Keratinocyte (primary cell): ENCODE measurements around the gene GLI2. TPM values are rescaled to one million over a fixed set of nuclear protein-coding genes. Genes with fewer than 3 reads are reported as not detected.

Experiments
- DNase-seq: peaks from one replicate; pipeline ENCODE4 v3.0.0-alpha.2; 2011; ENCODE audit warnings: low read depth, missing footprints, low spot score
- FAIRE-seq: peaks from 2 replicates; lab custom pipeline; 2011; peaks lifted over from hg19 to GRCh38; lab: Jason Lieb, UNC
- H2AFZ ChIP-seq: 2 replicates; pipeline ENCODE4 v1.6.0; 2012; ENCODE audit warnings: low read length, control low read depth, inconsistent platforms; ENCODE audit not compliant: control insufficient read depth
- H3K27ac ChIP-seq: 2 replicates; pipeline ENCODE4 v1.5.1; 2011; ENCODE audit warnings: low read length; ENCODE audit not compliant: control insufficient read depth, insufficient read depth
- H3K27me3 ChIP-seq: 3 replicates; pipeline ENCODE4 v1.6.0; 2011; ENCODE audit warnings: low read length; ENCODE audit not compliant: control insufficient read depth, insufficient read depth; ENCODE audit errors: extremely low read depth
- H3K36me3 ChIP-seq, 2 experiments: 2 replicates in 1 of 2; 3 replicates in 1 of 2; pipeline ENCODE4 v1.5.1; 2011; ENCODE audit warnings: low read length in 2 of 2, mild to moderate bottlenecking in 1 of 2; ENCODE audit not compliant: control insufficient read depth in 2 of 2, insufficient read depth in 2 of 2; ENCODE audit errors: extremely low read depth in 1 of 2
- H3K4me1 ChIP-seq: 3 replicates; pipeline ENCODE4 v1.5.1; 2011; ENCODE audit warnings: low read length; ENCODE audit not compliant: control insufficient read depth, insufficient read depth; ENCODE audit errors: extremely low read depth
- H3K4me2 ChIP-seq: 3 replicates; pipeline ENCODE4 v1.6.0; 2011; ENCODE audit warnings: low read depth, low read length; ENCODE audit not compliant: control insufficient read depth, insufficient read depth; ENCODE audit errors: extremely low read depth
- H3K4me3 ChIP-seq, 3 experiments: fragments of 200-600 bp in 1 of 3; sonication (generic) in 1 of 3; 2 replicates in 2 of 3; 3 replicates in 1 of 3; pipeline ENCODE4 v1.5.1; 2011 to 2016; ENCODE audit warnings: low read length in 3 of 3, mild to moderate bottlenecking in 3 of 3, control low read depth in 2 of 3, inconsistent platforms in 1 of 3, low read depth in 1 of 3, mixed read lengths in 1 of 3, mixed run types in 1 of 3, moderate library complexity in 1 of 3; ENCODE audit not compliant: control insufficient read depth in 2 of 3, insufficient read depth in 2 of 3; ENCODE audit errors: extremely low read depth in 1 of 3
- H3K79me2 ChIP-seq: 2 replicates; pipeline ENCODE4 v1.6.0; 2012; ENCODE audit warnings: low read length; ENCODE audit not compliant: control insufficient read depth, insufficient read depth
- H3K9ac ChIP-seq: 3 replicates; pipeline ENCODE4 v1.6.0; 2011; ENCODE audit warnings: low read length; ENCODE audit not compliant: control insufficient read depth, insufficient read depth; ENCODE audit errors: extremely low read depth
- H3K9me1 ChIP-seq: 3 replicates; pipeline ENCODE4 v1.6.0; 2011; ENCODE audit warnings: low read length; ENCODE audit not compliant: control insufficient read depth, insufficient read depth; ENCODE audit errors: extremely low read depth
- H3K9me3 ChIP-seq: 2 replicates; pipeline ENCODE4 v1.5.1; 2012; ENCODE audit warnings: low read depth, low read length; ENCODE audit not compliant: control insufficient read depth
- H4K20me1 ChIP-seq: 3 replicates; pipeline ENCODE4 v1.6.0; 2011; ENCODE audit warnings: low read length; ENCODE audit not compliant: control insufficient read depth, insufficient read depth; ENCODE audit errors: extremely low read depth
- CTCF ChIP-seq, 3 experiments: IDR thresholded peaks in 1 of 3; conservative IDR thresholded peaks in 1 of 3; optimal IDR thresholded peaks in 1 of 3; 2 replicates in 2 of 3; 3 replicates in 1 of 3; pipeline versions ENCODE3 to v1.5.1; 2011; ENCODE audit warnings: low read length in 3 of 3, mild to moderate bottlenecking in 3 of 3, moderate library complexity in 2 of 3, control low read depth in 1 of 3, inconsistent platforms in 1 of 3; ENCODE audit not compliant: insufficient read depth in 2 of 3; ENCODE audit errors: extremely low read depth in 1 of 3
- EZH2 ChIP-seq: IDR thresholded peaks from one replicate; pipeline ENCODE4 v1.6.1; 2012; ENCODE audit warnings: inconsistent platforms, mild to moderate bottlenecking, low read length, moderate library complexity
- dilution Hi-C: fragments of 300-500 bp; cut with MboI; formaldehyde crosslinking; loops from one replicate; pipeline ENCODE4 v1.7.0; 2020; ENCODE audit warnings: low sequenced_read_pairs; ENCODE audit not compliant: extremely low pct_ligation_motif_present
- polyA plus RNA-seq, 5 experiments: library from polyadenylated mRNA; depleted of rRNA in 3 of 5; stranded (reverse) in 3 of 5; stranded (forward) in 1 of 5; unstranded in 1 of 5; fragments of >200 nt; gene quantifications; 1 replicate in 1 of 5; 2 replicates in 3 of 5; 3 replicates in 1 of 5; pipeline versions ENCODE4 v1.2.1 to v1.2.3, GENCODE V29; 2011 to 2012; ENCODE audit warnings: missing spikeins in 2 of 5, low read depth in 1 of 5, low replicate concordance in 1 of 5

The GLI2 gene
- polyA plus RNA-seq, 1 donor (not counting 4 experiments of a cell fraction or from before 2014, with no cell fraction given): 0.04 TPM

- H3K4me1 ChIP-seq: no peaks in the 10 kb centered on the region
- H2AFZ ChIP-seq: no peak overlapping the region
- TF ChIP-seq EZH2: no peak
- no peak for TF ChIP-seq CTCF (optimal IDR thresholded peaks at IDR 0.05 in 1 of 3, IDR thresholded peaks at IDR 0.05 in 1 of 3, conservative IDR thresholded peaks at IDR 0.05 in 1 of 3; ENCODE audit: extremely low read depth in 1 of 3, insufficient read depth in 2 of 3, low read length in 3 of 3)
- no peaks in the 10 kb centered on the region for H3K36me3 ChIP-seq
- H3K9ac ChIP-seq: no peak overlapping the region
- no peak overlapping the region for H3K27ac ChIP-seq
- no peaks in the 10 kb centered on the region for H3K9me3 ChIP-seq
- H3K79me2 ChIP-seq: no peaks in the 10 kb centered on the region
- FAIRE-seq: no peak
- no peaks in the 10 kb centered on the region for H3K27me3 ChIP-seq
- dilution Hi-C loops: no loop called here
- no peak overlapping the region for H3K4me2 ChIP-seq
- no peaks in the 10 kb centered on the region for H4K20me1 ChIP-seq
- DNase-seq: no peak
- no peak overlapping the region for H3K4me3 ChIP-seq
- no peaks in the 10 kb centered on the region for H3K9me1 ChIP-seq
Measured at GRCh38 chr2:120773186-120773800, 37.6 kb downstream of the GLI2 start.

DNA sequence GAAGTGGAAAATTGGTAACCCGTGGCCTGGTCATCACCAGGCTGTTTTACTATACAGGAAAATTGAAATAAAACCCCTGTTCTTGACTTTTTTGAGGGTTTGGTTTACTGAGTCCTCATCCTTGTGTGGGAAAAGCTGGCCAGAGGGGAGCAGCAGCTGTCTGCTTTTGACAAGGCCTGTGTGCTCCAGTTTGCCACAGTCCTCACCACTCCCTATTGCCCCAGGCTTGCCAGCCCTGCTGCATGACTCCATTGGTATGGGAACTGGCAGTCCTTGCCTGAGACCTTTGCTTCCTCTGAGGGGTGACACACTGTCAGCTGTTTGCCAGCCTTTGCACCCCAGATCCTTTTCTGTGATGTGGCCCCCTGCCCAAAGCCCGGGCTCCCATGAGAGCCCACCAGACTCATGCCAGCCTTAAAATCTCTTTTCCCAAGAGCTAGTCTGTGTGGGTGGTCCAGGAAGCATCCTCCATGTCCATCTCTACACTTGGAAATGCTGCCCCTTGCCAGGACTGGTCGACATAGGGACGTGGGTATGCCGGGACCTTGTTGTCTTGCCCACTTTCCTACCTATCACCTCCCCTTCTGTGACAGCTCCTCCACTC is 39.0 kb downstream of the GLI2 start:
- Histone ChIP-seq H3K4me2 (no peak overlapping the region), H3K36me3 (no peaks in the 10 kb centered on the region), H3K4me3 (no peak overlapping the region), H3K4me1 (peaks cover 4% of the 10 kb centered on the region), H3K27me3 (no peaks in the 10 kb centered on the region), H3K79me2 (no peaks in the 10 kb centered on the region), H3K9ac (no peak overlapping the region), H2AFZ (no peak overlapping the region), H4K20me1 (no peaks in the 10 kb centered on the region), H3K9me3 (no peaks in the 10 kb centered on the region), H3K27ac (no peak overlapping the region), H3K9me1 (no peaks in the 10 kb centered on the region)
- dilution Hi-C loops: no loop called here
- DNase-seq (no peak), FAIRE-seq (no peak)
- peak in 2 of 3 experiments; percentile 41 to 53 for TF ChIP-seq CTCF (optimal IDR thresholded peaks at IDR 0.05 in 1 of 3, IDR thresholded peaks at IDR 0.05 in 1 of 3, conservative IDR thresholded peaks at IDR 0.05 in 1 of 3; ENCODE audit: extremely low read depth in 1 of 3, insufficient read depth in 2 of 3, low read length in 3 of 3)
- TF ChIP-seq EZH2: no peak
